Caco-2 (cell line): ENCODE results near the gene TRAF4. TPM values are rescaled to one million over a fixed set of nuclear protein-coding genes. Genes with fewer than 3 reads are reported as not detected.

Source experiments
- BruUV-seq: library from RNA; stranded (reverse); fragments of 400-500 nt; replicated peaks from 2 replicates; lab custom pipeline; 2021; lab: Mats Ljungman, UMichigan
- CTCF ChIA-PET: fragments of 300-600 bp; sonication (Branson Sonifier 250); formaldehyde crosslinking; loops from one replicate; lab custom pipeline; 2022; ENCODE audit warnings: antibody characterized with exemption; lab: Charles Lee
- POLR2A ChIA-PET: fragments of 300-600 bp; sonication (Branson Sonifier 250); formaldehyde crosslinking; loops from one replicate; lab custom pipeline; 2022; ENCODE audit warnings: antibody characterized with exemption; lab: Charles Lee
- DNase-seq, 2 experiments: peaks; one replicate each; pipeline versions ENCODE4 v3.0.0 to v3.0.0-alpha.2; 2020 to 2022
- H3K27me3 ChIP-seq: replicated peaks from 2 replicates; pipeline ENCODE4 v1.6.0; 2011; ENCODE audit warnings: low read length; ENCODE audit not compliant: control insufficient read depth, insufficient read depth
- H3K36me3 ChIP-seq: 2 replicates; pipeline ENCODE4 v1.5.1; 2011; ENCODE audit warnings: low read length; ENCODE audit not compliant: control insufficient read depth, insufficient read depth
- H3K4me1 ChIP-seq: fragments of 250-450 bp; sonication (Bioruptor Pico); 2 replicates; pipeline ENCODE4 v1.5.1; 2020; ENCODE audit warnings: mild to moderate bottlenecking
- H3K4me3 ChIP-seq: 2 replicates; pipeline ENCODE4 v1.5.1; 2011; ENCODE audit warnings: low read depth, mild to moderate bottlenecking, control low read depth, low read length
- H3K9me3 ChIP-seq: fragments of 250-450 bp; sonication (Bioruptor Pico); 2 replicates; pipeline ENCODE4 v1.5.1; 2020; ENCODE audit warnings: mild to moderate bottlenecking, moderate library complexity
- H3K27ac Mint-ChIP-seq: one replicate; pipeline ENCODE4 v1.8.0; 2022; ENCODE audit warnings: mixed read lengths; ENCODE audit not compliant: unreplicated experiment
- H3K27me3 Mint-ChIP-seq: one replicate; pipeline ENCODE4 v1.8.0; 2022; ENCODE audit warnings: mixed read lengths; ENCODE audit not compliant: insufficient read depth, unreplicated experiment
- H3K36me3 Mint-ChIP-seq: one replicate; pipeline ENCODE4 v1.8.0; 2022; ENCODE audit warnings: mild to moderate bottlenecking, mixed read lengths; ENCODE audit not compliant: insufficient read depth, unreplicated experiment
- H3K4me1 Mint-ChIP-seq: one replicate; pipeline ENCODE4 v1.8.0; 2022; ENCODE audit warnings: low read depth, mixed read lengths; ENCODE audit not compliant: unreplicated experiment
- H3K4me3 Mint-ChIP-seq: one replicate; pipeline ENCODE4 v1.8.0; 2022; ENCODE audit warnings: mild to moderate bottlenecking, moderate library complexity, mixed read lengths; ENCODE audit not compliant: unreplicated experiment
- H3K9me3 Mint-ChIP-seq: one replicate; pipeline ENCODE4 v1.8.0; 2022; ENCODE audit warnings: mixed read lengths; ENCODE audit not compliant: unreplicated experiment
- CTCF ChIP-seq, 2 experiments: fragments of 200-600 bp in 1 of 2; IDR thresholded peaks; 1 replicate in 1 of 2; 2 replicates in 1 of 2; pipeline versions ENCODE4 v1.5.1 to v1.8.0; 2011 to 2022; ENCODE audit warnings: antibody characterized with exemption in 1 of 2, control low read depth in 1 of 2, inconsistent platforms in 1 of 2, low read depth in 1 of 2, low read length in 1 of 2, mild to moderate bottlenecking in 1 of 2, moderate library complexity in 1 of 2; ENCODE audit not compliant: insufficient read depth in 1 of 2, severe bottlenecking in 1 of 2, unreplicated experiment in 1 of 2
- intact Hi-C: fragments of 100-400 bp; cut with micrococcal nuclease; formaldehyde crosslinking; loops from one replicate; pipeline ENCODE4 v1.10.0; 2022; ENCODE audit not compliant: unreplicated experiment
- total RNA-seq: library from RNA; stranded (reverse); gene quantifications from 2 replicates; pipeline ENCODE4 v1.2.3, GENCODE V29; 2022

Gene TRAF4
- total RNA-seq, 1 experiment from 2014 or later: 140 TPM

GRCh38 chr17:28715217-28715616 is 28.6 kb upstream of the TRAF4 start:
- H3K27me3 ChIP-seq: no peaks in the 10 kb centered on the region
- DNase-seq: no peak
- ChIA-PET CTCF (no interaction called here), POLR2A (no interaction called here)
- Mint-ChIP-seq H3K27ac (no peak overlapping the region), H3K27me3 (no peaks in the 10 kb centered on the region), H3K9me3 (no peaks in the 10 kb centered on the region), H3K36me3 (peaks cover 28% of the 10 kb centered on the region), H3K4me3 (no peak overlapping the region), H3K4me1 (peaks cover 23% of the 10 kb centered on the region)
- H3K4me3 ChIP-seq: no peak overlapping the region
- H3K9me3 ChIP-seq: no peaks in the 10 kb centered on the region
- no peak for TF ChIP-seq CTCF (IDR thresholded peaks at IDR 0.05; ENCODE audit: insufficient read depth in 1 of 2, low read depth in 1 of 2, low read length in 1 of 2, severe bottlenecking in 1 of 2, unreplicated experiment in 1 of 2)
- no TSS peak for BruUV-seq
- intact Hi-C loops: no loop called here
- peaks cover 11% of the 10 kb centered on the region for H3K4me1 ChIP-seq
- H3K36me3 ChIP-seq: no peaks in the 10 kb centered on the region

GRCh38 chr17:28716740-28717577 is 26.9 kb upstream of the TRAF4 start:
- no TSS peak for BruUV-seq
- Histone ChIP-seq H3K4me1 (peaks cover 13% of the 10 kb centered on the region), H3K36me3 (peaks cover 3% of the 10 kb centered on the region; the same call in 1 of the 2 replicates), H3K4me3 (no peak overlapping the region), H3K27me3 (no peaks in the 10 kb centered on the region), H3K9me3 (no peaks in the 10 kb centered on the region)
- Mint-ChIP-seq H3K36me3 (peaks cover 29% of the 10 kb centered on the region), H3K27ac (no peak overlapping the region), H3K4me3 (peak overlapping the region; percentile 23), H3K27me3 (no peaks in the 10 kb centered on the region), H3K4me1 (peaks cover 23% of the 10 kb centered on the region), H3K9me3 (no peaks in the 10 kb centered on the region)
- TF ChIP-seq CTCF (IDR thresholded peaks at IDR 0.05; ENCODE audit: insufficient read depth in 1 of 2, low read depth in 1 of 2, low read length in 1 of 2, severe bottlenecking in 1 of 2, unreplicated experiment in 1 of 2): no peak
- intact Hi-C loops: no loop called here
- no peak for DNase-seq
- ChIA-PET CTCF (no interaction called here), POLR2A (no interaction called here)

GRCh38 chr17:28717578-28718332 is 26.1 kb upstream of the TRAF4 start, which contains the start of gene RAB34:
TSS of gene RAB34 (minus strand) at chr17:28717868. CDS start at chr17:28717266, 602 bp downstream.
- peaks cover 18% of the 10 kb centered on the region for H3K4me1 Mint-ChIP-seq
- peaks cover 7% of the 10 kb centered on the region for H3K36me3 ChIP-seq
- H3K36me3 Mint-ChIP-seq: peaks cover 37% of the 10 kb centered on the region
- H3K27ac Mint-ChIP-seq: peak within 1 kb of the TSS; percentile 98
- POLR2A ChIA-PET: no interaction called here
- H3K4me3 Mint-ChIP-seq: peak within 1 kb of the TSS; percentile 94
- no peaks in the 10 kb centered on the region for H3K9me3 Mint-ChIP-seq
- no peak within 1 kb of the TSS for H3K4me3 ChIP-seq
- H3K4me1 ChIP-seq: peaks cover 19% of the 10 kb centered on the region
- intact Hi-C loops: loop anchor here (2.0 kb wide), 1 partner anchor 73 kb away; the partner anchor contains the start of gene BLTP2
- CTCF ChIA-PET: no interaction called here
- no peaks in the 10 kb centered on the region for H3K27me3 Mint-ChIP-seq
- no peaks in the 10 kb centered on the region for H3K9me3 ChIP-seq
- no peak for TF ChIP-seq CTCF (IDR thresholded peaks at IDR 0.05; ENCODE audit: insufficient read depth in 1 of 2, low read depth in 1 of 2, low read length in 1 of 2, severe bottlenecking in 1 of 2, unreplicated experiment in 1 of 2)
- no peaks in the 10 kb centered on the region for H3K27me3 ChIP-seq
- peak in 1 of 2 experiments; percentile 58 for DNase-seq
- BruUV-seq: no TSS peak
